KMS-11 (cell line): ENCODE measurements around the gene PRKD3.

ENCODE experiments used
- H2AFZ ChIP-seq: fragments of 200-600 bp; sonication (generic); 2 replicates; pipeline ENCODE4 v1.6.1; 2016; ENCODE audit warnings: antibody characterized with exemption, mixed run types, low read depth
- H3K27ac ChIP-seq: fragments of 200-600 bp; sonication (generic); 2 replicates; pipeline ENCODE4 v1.6.1; 2016; ENCODE audit warnings: mild to moderate bottlenecking, mixed run types
- H3K27me3 ChIP-seq: fragments of 200-600 bp; sonication (generic); 2 replicates; pipeline ENCODE4 v1.6.1; 2017; ENCODE audit warnings: mild to moderate bottlenecking, low read depth, mixed run types, moderate library complexity; ENCODE audit not compliant: insufficient read depth
- H3K36me3 ChIP-seq: fragments of 200-600 bp; sonication (generic); 2 replicates; pipeline ENCODE4 v1.6.1; 2017; ENCODE audit warnings: mild to moderate bottlenecking, mixed run types; ENCODE audit not compliant: insufficient read depth
- H3K4me1 ChIP-seq: fragments of 200-600 bp; sonication (generic); 2 replicates; pipeline ENCODE4 v1.6.1; 2016; ENCODE audit warnings: mild to moderate bottlenecking, low read depth, mixed run types; ENCODE audit not compliant: poor library complexity, severe bottlenecking
- H3K4me2 ChIP-seq: fragments of 200-600 bp; sonication (generic); 2 replicates; pipeline ENCODE4 v1.7.0; 2016; ENCODE audit warnings: mild to moderate bottlenecking, mixed run types
- H3K4me3 ChIP-seq: fragments of 200-600 bp; sonication (generic); IDR thresholded peaks from 2 replicates; pipeline ENCODE4 v1.6.1; 2017; ENCODE audit warnings: low read depth, low read length, mixed read lengths; ENCODE audit not compliant: insufficient read depth
- H3K79me2 ChIP-seq: fragments of 200-600 bp; sonication (generic); 2 replicates; pipeline ENCODE4 v1.6.1; 2016; ENCODE audit warnings: low read depth, mixed run types; ENCODE audit not compliant: insufficient read depth
- H3K9ac ChIP-seq: fragments of 200-600 bp; sonication (generic); 2 replicates; pipeline ENCODE4 v1.6.1; 2016; ENCODE audit warnings: mild to moderate bottlenecking, mixed run types
- H4K20me1 ChIP-seq: fragments of 200-600 bp; sonication (generic); 2 replicates; pipeline ENCODE4 v1.6.1; 2016; ENCODE audit warnings: mild to moderate bottlenecking, mixed run types; ENCODE audit not compliant: insufficient read depth
- TF ChIP-seq, protein P1 (sequence below): fragments of 200-600 bp; sonication (generic); conservative IDR thresholded peaks from 2 replicates; pipeline ENCODE4 v1.6.1; 2017; ENCODE audit warnings: low read depth, mild to moderate bottlenecking, antibody characterized with exemption, low read length, moderate library complexity, mixed read lengths

PRKD3 gene

DNA sequence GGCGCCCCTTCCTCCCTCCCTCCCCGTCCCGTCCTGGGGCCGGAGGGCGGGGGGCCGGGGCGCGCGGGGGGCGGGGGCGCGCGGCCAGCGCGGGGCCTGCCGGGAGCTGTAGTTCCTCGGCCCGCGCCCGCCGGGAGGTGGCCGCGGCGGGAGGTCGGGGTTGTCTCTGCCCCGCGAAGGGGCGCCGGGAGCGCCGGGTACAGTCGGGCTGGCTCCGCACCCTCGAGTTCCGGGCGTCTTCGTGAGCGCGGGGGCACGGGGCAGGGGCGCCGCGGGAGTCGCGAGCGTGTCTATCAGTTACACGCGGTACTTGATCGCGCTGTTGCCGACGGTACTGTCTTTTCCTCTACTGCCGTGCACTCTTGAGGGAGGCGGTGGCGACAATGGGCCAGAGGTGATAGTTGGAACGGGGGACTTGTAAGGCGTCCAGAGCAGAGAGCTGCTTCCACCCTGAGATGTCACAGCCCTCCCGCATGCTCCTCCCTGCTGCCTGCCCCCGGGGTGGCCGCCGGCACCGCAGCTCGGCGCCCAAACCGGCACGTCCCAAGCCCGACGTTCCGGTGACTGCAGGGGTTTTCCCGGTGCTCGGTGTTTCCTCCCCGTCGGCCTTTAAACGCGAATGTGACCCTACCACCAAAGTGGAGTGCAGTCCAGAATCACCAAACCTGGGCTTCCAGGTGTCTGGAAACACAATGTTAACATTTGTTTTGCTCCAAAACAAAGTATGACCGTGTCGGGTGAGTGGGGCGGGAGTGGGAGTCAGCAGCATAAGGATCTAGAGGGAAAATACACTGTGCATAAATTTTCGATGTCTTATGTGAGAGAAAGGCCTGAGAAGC is at the start of gene PRKD3:
PRKD3 (minus strand) TSS at position 48 of the 839 bp plus-strand sequence. CDS start 8,309 bp downstream, outside the sequence.
- Histone ChIP-seq H2AFZ (peak within 1 kb of the TSS; percentile 19; the same call in 1 of the 2 replicates), H3K36me3 (peaks cover 36% of the 10 kb centered on the region; the same call in 1 of the 2 replicates), H3K9ac (peak within 1 kb of the TSS; percentile 98), H3K79me2 (peaks cover 86% of the 10 kb centered on the region), H3K27ac (peak within 1 kb of the TSS; percentile 96), H3K4me3 (peak within 1 kb of the TSS; percentile 85), H3K4me2 (peak within 1 kb of the TSS; percentile 95), H3K27me3 (no peaks in the 10 kb centered on the region), H3K4me1 (peaks cover 33% of the 10 kb centered on the region), H4K20me1 (no peaks in the 10 kb centered on the region)
- TF ChIP-seq, protein P1, sequence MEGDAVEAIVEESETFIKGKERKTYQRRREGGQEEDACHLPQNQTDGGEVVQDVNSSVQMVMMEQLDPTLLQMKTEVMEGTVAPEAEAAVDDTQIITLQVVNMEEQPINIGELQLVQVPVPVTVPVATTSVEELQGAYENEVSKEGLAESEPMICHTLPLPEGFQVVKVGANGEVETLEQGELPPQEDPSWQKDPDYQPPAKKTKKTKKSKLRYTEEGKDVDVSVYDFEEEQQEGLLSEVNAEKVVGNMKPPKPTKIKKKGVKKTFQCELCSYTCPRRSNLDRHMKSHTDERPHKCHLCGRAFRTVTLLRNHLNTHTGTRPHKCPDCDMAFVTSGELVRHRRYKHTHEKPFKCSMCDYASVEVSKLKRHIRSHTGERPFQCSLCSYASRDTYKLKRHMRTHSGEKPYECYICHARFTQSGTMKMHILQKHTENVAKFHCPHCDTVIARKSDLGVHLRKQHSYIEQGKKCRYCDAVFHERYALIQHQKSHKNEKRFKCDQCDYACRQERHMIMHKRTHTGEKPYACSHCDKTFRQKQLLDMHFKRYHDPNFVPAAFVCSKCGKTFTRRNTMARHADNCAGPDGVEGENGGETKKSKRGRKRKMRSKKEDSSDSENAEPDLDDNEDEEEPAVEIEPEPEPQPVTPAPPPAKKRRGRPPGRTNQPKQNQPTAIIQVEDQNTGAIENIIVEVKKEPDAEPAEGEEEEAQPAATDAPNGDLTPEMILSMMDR = no peak

DNA sequence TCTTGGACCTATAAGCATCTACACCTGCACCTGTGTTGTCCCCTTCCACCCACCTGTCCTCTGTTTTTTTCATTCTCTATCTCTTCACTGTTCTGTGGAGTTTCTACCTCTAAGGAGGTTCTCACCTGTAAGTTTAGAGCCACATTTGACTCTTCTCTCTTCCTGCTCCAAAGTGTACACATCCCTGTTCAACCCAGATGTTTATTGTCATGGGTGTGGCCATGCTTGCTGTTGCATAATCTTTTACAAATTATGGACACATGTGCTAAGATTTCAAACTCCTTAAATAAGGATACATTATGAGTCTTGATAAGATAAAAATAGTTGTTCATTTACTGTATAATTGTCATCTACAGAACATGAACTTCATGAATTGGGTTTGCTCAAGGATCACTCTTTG is 47.4 kb upstream of the PRKD3 start:
- peaks cover 95% of the 10 kb centered on the region for H3K4me1 ChIP-seq
- H3K9ac ChIP-seq = no peak overlapping the region
- TF ChIP-seq, protein P1 = no peak
- H2AFZ ChIP-seq = no peak overlapping the region
- H3K27ac ChIP-seq = no peak overlapping the region
- peaks cover 55% of the 10 kb centered on the region; the same call in 1 of the 2 replicates for H3K79me2 ChIP-seq
- H3K27me3 ChIP-seq = no peaks in the 10 kb centered on the region
- no peak overlapping the region; the same call in 1 of the 2 replicates for H3K4me2 ChIP-seq
- H3K4me3 ChIP-seq = no peak overlapping the region
- H4K20me1 ChIP-seq = no peaks in the 10 kb centered on the region
- no peaks in the 10 kb centered on the region for H3K36me3 ChIP-seq

DNA sequence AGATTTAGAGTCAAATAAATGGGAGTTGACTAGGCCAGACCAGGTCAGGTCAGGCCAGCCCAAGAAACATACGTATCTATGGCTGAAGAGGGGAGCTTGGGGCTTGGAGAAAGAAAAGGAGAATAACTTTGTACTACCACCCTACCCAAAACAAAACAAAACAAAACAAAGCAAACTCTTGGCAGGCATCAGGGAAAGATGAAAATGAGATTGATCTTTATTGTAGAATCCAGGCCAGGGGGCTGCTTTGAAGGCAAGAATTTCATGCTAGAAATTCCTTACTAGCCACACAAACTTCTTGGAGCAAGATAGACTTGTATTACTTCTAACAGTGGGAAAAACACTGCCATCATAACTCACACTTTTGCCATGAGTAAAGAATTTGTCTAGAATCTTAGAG is 46.0 kb upstream of the PRKD3 start:
- Histone ChIP-seq H3K4me1 (peaks cover 98% of the 10 kb centered on the region), H3K4me2 (no peak overlapping the region; the same call in 1 of the 2 replicates), H2AFZ (no peak overlapping the region), H3K9ac (no peak overlapping the region), H3K27me3 (no peaks in the 10 kb centered on the region), H4K20me1 (no peaks in the 10 kb centered on the region), H3K79me2 (peaks cover 54% of the 10 kb centered on the region; the same call in 1 of the 2 replicates), H3K4me3 (no peak overlapping the region), H3K27ac (no peak overlapping the region), H3K36me3 (no peaks in the 10 kb centered on the region)
- TF ChIP-seq, protein P1 = no peak

DNA sequence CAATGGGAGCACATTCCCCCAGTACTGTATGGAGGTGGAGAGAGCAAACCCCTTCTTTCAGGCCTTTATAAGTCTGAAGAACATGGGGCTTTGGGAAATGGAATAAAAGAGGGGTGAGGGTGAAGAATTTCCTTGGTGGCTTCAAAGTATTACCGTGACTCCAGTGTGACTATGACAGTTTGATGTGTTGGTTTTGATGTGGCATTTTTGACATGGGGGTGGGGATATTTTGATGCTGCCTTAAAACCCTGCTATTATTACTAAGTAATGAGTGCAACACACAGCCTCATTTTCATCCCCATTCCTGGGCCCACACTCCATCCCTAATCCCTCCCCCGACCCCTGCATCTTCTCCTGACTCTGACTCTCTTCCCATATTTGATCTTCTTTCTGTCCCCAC is 43.4 kb upstream of the PRKD3 start:
- TF ChIP-seq, protein P1 = no peak
- Histone ChIP-seq H2AFZ (no peak overlapping the region), H3K4me3 (no peak overlapping the region), H3K27me3 (no peaks in the 10 kb centered on the region), H3K4me2 (no peak overlapping the region), H3K36me3 (no peaks in the 10 kb centered on the region), H3K79me2 (peaks cover 34% of the 10 kb centered on the region; the same call in 1 of the 2 replicates), H3K4me1 (peaks cover 93% of the 10 kb centered on the region), H3K27ac (no peak overlapping the region), H3K9ac (no peak overlapping the region), H4K20me1 (no peaks in the 10 kb centered on the region)
